GM12878 (cell line): ENCODE data around the gene OPA1. TPM values are rescaled to one million over a fixed set of nuclear protein-coding genes. Genes with fewer than 3 reads are reported as not detected.

ENCODE experiments used
- BRCA1 ChIP-seq: IDR thresholded peaks from 2 replicates; pipeline ENCODE4 v1.6.1; 2011; ENCODE audit warnings: low read depth, low read length, improper control_type of control experiment
- CHD2 ChIP-seq: IDR thresholded peaks from 2 replicates; pipeline ENCODE4 v1.6.1; 2011; ENCODE audit warnings: low read depth, low read length, improper control_type of control experiment, borderline replicate concordance
- KAT2A ChIP-seq: conservative IDR thresholded peaks from 2 replicates; pipeline ENCODE4 v1.6.1; 2011; ENCODE audit warnings: low read depth, low read length; ENCODE audit not compliant: control insufficient read depth
- MEF2A ChIP-seq: IDR thresholded peaks from 2 replicates; pipeline ENCODE4 v1.6.1; 2011; ENCODE audit warnings: low read depth, mild to moderate bottlenecking, low read length, moderate library complexity; ENCODE audit not compliant: insufficient read depth
- MEF2B ChIP-seq: fragments of 450-650 bp; IDR thresholded peaks from 2 replicates; pipeline ENCODE4 v1.6.1; 2018; ENCODE audit warnings: mild to moderate bottlenecking, moderate library complexity; ENCODE audit not compliant: partially characterized antibody, poor library complexity, severe bottlenecking
- SMARCA5 ChIP-seq: fragments of 450-650 bp; IDR thresholded peaks from 2 replicates; pipeline ENCODE4 v1.6.1; 2017; ENCODE audit warnings: mild to moderate bottlenecking
- ZNF217 ChIP-seq: fragments of 450-650 bp; IDR thresholded peaks from 2 replicates; pipeline ENCODE4 v1.6.1; 2017; ENCODE audit warnings: antibody characterized with exemption, mild to moderate bottlenecking
- polyA plus RNA-seq, 11 experiments: library from polyadenylated mRNA; depleted of rRNA in 4 of 11; unstranded in 6 of 11; stranded (reverse) in 5 of 11; fragments of >200 nt; fragmentation: Nextera tagmentation in 4 of 11; fragmentation: Illumina TruSeq in 1 of 11; extraction: Ambion mirVana in 4 of 11; extraction: Trizol in 1 of 11; gene quantifications; 1 replicate in 1 of 11; 2 replicates in 10 of 11; pipeline versions ENCODE4 v1.2.1 to v1.2.3, GENCODE V29; 2011 to 2016; ENCODE audit warnings: inconsistent platforms in 2 of 11, missing spikeins in 2 of 11, low read depth in 1 of 11
- total RNA-seq, 4 experiments: library from RNA; depleted of rRNA in 3 of 4; stranded (reverse); fragments of >200 nt in 3 of 4; fragmentation: Illumina TruSeq in 1 of 4; extraction: Trizol in 1 of 4; gene quantifications; 2 replicates each; pipeline versions ENCODE4 v1.2.1 to v1.2.3, GENCODE V29; 2013 to 2021
- TF ChIP-seq, protein P1 (sequence below): IDR thresholded peaks from 2 replicates; pipeline ENCODE4 v1.6.1; 2012; ENCODE audit warnings: mild to moderate bottlenecking, low read depth, low read length
- TF ChIP-seq, protein P2 (sequence below): IDR thresholded peaks from 2 replicates; pipeline ENCODE4 v1.6.1; 2011; ENCODE audit warnings: mild to moderate bottlenecking, low read depth, low read length, moderate library complexity; ENCODE audit not compliant: insufficient replicate concordance
- TF ChIP-seq, protein P3 (sequence below): fragments of 450-650 bp; IDR thresholded peaks from 2 replicates; pipeline ENCODE4 v1.6.1; 2017; ENCODE audit warnings: mild to moderate bottlenecking, moderate library complexity
- TF ChIP-seq, protein P4 (sequence below): IDR thresholded peaks from 2 replicates; pipeline ENCODE4 v1.6.1; 2012; ENCODE audit warnings: low read length, inconsistent platforms
- TF ChIP-seq, protein P5 (sequence below): fragments of 450-650 bp; conservative IDR thresholded peaks from 2 replicates; pipeline ENCODE4 v1.6.1; 2017; ENCODE audit warnings: mild to moderate bottlenecking, moderate library complexity
- TF ChIP-seq, protein P6 (sequence below): fragments of 450-650 bp; IDR thresholded peaks from 2 replicates; pipeline ENCODE4 v1.6.1; 2018; ENCODE audit warnings: mild to moderate bottlenecking, low read depth, moderate library complexity; ENCODE audit not compliant: partially characterized antibody

Gene OPA1
- total and polyA plus RNA-seq, 10 of the 15 experiments (the other 5 are each of a cell fraction or from before 2014, with no cell fraction given), result 14.7 to 108 (median 59.3) TPM

DNA sequence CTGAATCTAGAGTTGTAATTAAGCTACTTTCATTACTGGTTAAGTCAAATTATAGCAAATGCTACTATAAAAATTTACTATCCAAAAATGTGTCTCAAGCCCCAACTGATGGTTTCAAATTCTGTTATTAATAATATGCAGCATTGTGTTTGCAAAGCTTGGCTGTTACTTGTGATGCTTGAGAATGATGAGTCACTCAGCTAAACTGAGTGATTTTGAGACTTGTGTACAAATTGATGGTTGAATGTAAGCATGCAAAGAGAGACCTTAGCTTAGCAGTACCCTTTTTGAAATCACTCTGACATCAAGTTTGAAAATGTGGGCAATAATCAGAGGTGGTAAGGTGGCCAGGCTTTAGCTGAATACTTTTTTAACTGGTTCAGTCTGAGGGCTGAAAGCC, 27.6 kb downstream of the OPA1 start (continued):
- TF ChIP-seq, protein P1, sequence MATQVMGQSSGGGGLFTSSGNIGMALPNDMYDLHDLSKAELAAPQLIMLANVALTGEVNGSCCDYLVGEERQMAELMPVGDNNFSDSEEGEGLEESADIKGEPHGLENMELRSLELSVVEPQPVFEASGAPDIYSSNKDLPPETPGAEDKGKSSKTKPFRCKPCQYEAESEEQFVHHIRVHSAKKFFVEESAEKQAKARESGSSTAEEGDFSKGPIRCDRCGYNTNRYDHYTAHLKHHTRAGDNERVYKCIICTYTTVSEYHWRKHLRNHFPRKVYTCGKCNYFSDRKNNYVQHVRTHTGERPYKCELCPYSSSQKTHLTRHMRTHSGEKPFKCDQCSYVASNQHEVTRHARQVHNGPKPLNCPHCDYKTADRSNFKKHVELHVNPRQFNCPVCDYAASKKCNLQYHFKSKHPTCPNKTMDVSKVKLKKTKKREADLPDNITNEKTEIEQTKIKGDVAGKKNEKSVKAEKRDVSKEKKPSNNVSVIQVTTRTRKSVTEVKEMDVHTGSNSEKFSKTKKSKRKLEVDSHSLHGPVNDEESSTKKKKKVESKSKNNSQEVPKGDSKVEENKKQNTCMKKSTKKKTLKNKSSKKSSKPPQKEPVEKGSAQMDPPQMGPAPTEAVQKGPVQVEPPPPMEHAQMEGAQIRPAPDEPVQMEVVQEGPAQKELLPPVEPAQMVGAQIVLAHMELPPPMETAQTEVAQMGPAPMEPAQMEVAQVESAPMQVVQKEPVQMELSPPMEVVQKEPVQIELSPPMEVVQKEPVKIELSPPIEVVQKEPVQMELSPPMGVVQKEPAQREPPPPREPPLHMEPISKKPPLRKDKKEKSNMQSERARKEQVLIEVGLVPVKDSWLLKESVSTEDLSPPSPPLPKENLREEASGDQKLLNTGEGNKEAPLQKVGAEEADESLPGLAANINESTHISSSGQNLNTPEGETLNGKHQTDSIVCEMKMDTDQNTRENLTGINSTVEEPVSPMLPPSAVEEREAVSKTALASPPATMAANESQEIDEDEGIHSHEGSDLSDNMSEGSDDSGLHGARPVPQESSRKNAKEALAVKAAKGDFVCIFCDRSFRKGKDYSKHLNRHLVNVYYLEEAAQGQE, result no peak
- TF ChIP-seq, protein P2, sequence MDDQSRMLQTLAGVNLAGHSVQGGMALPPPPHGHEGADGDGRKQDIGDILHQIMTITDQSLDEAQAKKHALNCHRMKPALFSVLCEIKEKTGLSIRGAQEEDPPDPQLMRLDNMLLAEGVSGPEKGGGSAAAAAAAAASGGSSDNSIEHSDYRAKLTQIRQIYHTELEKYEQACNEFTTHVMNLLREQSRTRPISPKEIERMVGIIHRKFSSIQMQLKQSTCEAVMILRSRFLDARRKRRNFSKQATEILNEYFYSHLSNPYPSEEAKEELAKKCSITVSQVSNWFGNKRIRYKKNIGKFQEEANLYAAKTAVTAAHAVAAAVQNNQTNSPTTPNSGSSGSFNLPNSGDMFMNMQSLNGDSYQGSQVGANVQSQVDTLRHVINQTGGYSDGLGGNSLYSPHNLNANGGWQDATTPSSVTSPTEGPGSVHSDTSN, result no peak
- TF ChIP-seq, protein P3, sequence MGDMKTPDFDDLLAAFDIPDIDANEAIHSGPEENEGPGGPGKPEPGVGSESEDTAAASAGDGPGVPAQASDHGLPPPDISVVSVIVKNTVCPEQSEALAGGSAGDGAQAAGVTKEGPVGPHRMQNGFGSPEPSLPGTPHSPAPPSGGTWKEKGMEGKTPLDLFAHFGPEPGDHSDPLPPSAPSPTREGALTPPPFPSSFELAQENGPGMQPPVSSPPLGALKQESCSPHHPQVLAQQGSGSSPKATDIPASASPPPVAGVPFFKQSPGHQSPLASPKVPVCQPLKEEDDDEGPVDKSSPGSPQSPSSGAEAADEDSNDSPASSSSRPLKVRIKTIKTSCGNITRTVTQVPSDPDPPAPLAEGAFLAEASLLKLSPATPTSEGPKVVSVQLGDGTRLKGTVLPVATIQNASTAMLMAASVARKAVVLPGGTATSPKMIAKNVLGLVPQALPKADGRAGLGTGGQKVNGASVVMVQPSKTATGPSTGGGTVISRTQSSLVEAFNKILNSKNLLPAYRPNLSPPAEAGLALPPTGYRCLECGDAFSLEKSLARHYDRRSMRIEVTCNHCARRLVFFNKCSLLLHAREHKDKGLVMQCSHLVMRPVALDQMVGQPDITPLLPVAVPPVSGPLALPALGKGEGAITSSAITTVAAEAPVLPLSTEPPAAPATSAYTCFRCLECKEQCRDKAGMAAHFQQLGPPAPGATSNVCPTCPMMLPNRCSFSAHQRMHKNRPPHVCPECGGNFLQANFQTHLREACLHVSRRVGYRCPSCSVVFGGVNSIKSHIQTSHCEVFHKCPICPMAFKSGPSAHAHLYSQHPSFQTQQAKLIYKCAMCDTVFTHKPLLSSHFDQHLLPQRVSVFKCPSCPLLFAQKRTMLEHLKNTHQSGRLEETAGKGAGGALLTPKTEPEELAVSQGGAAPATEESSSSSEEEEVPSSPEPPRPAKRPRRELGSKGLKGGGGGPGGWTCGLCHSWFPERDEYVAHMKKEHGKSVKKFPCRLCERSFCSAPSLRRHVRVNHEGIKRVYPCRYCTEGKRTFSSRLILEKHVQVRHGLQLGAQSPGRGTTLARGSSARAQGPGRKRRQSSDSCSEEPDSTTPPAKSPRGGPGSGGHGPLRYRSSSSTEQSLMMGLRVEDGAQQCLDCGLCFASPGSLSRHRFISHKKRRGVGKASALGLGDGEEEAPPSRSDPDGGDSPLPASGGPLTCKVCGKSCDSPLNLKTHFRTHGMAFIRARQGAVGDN, result no peak
- TF ChIP-seq MEF2A, result 0 out of 2 replicates have a peak, but pooled peaks have one; percentile 37
- no peak for TF ChIP-seq CHD2
- TF ChIP-seq, protein P4, sequence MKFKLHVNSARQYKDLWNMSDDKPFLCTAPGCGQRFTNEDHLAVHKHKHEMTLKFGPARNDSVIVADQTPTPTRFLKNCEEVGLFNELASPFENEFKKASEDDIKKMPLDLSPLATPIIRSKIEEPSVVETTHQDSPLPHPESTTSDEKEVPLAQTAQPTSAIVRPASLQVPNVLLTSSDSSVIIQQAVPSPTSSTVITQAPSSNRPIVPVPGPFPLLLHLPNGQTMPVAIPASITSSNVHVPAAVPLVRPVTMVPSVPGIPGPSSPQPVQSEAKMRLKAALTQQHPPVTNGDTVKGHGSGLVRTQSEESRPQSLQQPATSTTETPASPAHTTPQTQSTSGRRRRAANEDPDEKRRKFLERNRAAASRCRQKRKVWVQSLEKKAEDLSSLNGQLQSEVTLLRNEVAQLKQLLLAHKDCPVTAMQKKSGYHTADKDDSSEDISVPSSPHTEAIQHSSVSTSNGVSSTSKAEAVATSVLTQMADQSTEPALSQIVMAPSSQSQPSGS, result peak; percentile 53
- no peak for TF ChIP-seq SMARCA5
- TF ChIP-seq, protein P5, sequence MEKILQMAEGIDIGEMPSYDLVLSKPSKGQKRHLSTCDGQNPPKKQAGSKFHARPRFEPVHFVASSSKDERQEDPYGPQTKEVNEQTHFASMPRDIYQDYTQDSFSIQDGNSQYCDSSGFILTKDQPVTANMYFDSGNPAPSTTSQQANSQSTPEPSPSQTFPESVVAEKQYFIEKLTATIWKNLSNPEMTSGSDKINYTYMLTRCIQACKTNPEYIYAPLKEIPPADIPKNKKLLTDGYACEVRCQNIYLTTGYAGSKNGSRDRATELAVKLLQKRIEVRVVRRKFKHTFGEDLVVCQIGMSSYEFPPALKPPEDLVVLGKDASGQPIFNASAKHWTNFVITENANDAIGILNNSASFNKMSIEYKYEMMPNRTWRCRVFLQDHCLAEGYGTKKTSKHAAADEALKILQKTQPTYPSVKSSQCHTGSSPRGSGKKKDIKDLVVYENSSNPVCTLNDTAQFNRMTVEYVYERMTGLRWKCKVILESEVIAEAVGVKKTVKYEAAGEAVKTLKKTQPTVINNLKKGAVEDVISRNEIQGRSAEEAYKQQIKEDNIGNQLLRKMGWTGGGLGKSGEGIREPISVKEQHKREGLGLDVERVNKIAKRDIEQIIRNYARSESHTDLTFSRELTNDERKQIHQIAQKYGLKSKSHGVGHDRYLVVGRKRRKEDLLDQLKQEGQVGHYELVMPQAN, result no peak
- TF ChIP-seq BRCA1, result no peak
- TF ChIP-seq, protein P6, sequence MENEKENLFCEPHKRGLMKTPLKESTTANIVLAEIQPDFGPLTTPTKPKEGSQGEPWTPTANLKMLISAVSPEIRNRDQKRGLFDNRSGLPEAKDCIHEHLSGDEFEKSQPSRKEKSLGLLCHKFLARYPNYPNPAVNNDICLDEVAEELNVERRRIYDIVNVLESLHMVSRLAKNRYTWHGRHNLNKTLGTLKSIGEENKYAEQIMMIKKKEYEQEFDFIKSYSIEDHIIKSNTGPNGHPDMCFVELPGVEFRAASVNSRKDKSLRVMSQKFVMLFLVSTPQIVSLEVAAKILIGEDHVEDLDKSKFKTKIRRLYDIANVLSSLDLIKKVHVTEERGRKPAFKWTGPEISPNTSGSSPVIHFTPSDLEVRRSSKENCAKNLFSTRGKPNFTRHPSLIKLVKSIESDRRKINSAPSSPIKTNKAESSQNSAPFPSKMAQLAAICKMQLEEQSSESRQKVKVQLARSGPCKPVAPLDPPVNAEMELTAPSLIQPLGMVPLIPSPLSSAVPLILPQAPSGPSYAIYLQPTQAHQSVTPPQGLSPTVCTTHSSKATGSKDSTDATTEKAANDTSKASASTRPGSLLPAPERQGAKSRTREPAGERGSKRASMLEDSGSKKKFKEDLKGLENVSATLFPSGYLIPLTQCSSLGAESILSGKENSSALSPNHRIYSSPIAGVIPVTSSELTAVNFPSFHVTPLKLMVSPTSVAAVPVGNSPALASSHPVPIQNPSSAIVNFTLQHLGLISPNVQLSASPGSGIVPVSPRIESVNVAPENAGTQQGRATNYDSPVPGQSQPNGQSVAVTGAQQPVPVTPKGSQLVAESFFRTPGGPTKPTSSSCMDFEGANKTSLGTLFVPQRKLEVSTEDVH, result no peak
- no peak for TF ChIP-seq KAT2A
- no peak for TF ChIP-seq MEF2B
- no peak for TF ChIP-seq ZNF217
